ENCODE results near the gene AEN. TPM values are rescaled to one million over a fixed set of nuclear protein-coding genes. Genes with fewer than 3 reads are reported as not detected.

AEN gene
- total and polyA plus RNA-seq, 3 experiments from 2014 or later = 22.8 to 109 (median 109) TPM

- Mint-ChIP-seq H3K4me3 (no peak overlapping the region), H3K36me3 (peaks cover 0 to 6% (median 2%) of the 10 kb centered on the region in 3 donors), H3K9me3 (no peaks in the 10 kb centered on the region), H3K27ac (no peak overlapping the region), H3K27me3 (peaks cover 51 to 74% of the 10 kb centered on the region in 2 donors), H3K4me1 (peaks cover 3 to 18% (median 11%) of the 10 kb centered on the region in 3 donors)
- Histone ChIP-seq H3K4me1 (ENCODE audit: insufficient read depth, low read length) (peaks cover 12% of the 10 kb centered on the region), H3K27ac (ENCODE audit: low read depth, low read length) (no peak overlapping the region), H3K36me3 (ENCODE audit: insufficient read depth, low read length) (no peaks in the 10 kb centered on the region), H3K27me3 (ENCODE audit: insufficient read depth, low read length, poor library complexity, severe bottlenecking) (peaks cover 39% of the 10 kb centered on the region), H3K4me3 (ENCODE audit: low read length) (no peak overlapping the region), H3K9me3 (ENCODE audit: low read length) (no peaks in the 10 kb centered on the region)
- ChIA-PET CTCF (interaction anchor here (1.5 kb wide), 1 partner anchor 55 kb away, joined by 6 read pairs; no protein-coding TSS in a partner anchor), POLR2A (no interaction called here)
- no peak for DNase-seq
These were observed 11.6 kb upstream of the AEN start for GRCh38 chr15:88609344-88610090.

GRCh38 chr15:88610701-88611231, 10.4 kb upstream of the AEN start:
- H3K27me3 ChIP-seq (ENCODE audit: insufficient read depth, low read length, poor library complexity, severe bottlenecking) = peaks cover 27% of the 10 kb centered on the region
- no peak overlapping the region for H3K4me3 Mint-ChIP-seq
- H3K27ac ChIP-seq (ENCODE audit: low read depth, low read length) = no peak overlapping the region
- H3K9me3 ChIP-seq (ENCODE audit: low read length) = no peaks in the 10 kb centered on the region
- peaks cover 40 to 62% of the 10 kb centered on the region in 2 donors for H3K27me3 Mint-ChIP-seq
- H3K4me1 ChIP-seq (ENCODE audit: insufficient read depth, low read length) = peaks cover under 1% of the 10 kb centered on the region
- peaks cover 0 to 5% (median 2%) of the 10 kb centered on the region in 3 donors for H3K4me1 Mint-ChIP-seq
- POLR2A ChIA-PET = no interaction called here
- CTCF ChIA-PET = no interaction called here
- H3K9me3 Mint-ChIP-seq = no peaks in the 10 kb centered on the region
- no peak overlapping the region for H3K4me3 ChIP-seq (ENCODE audit: low read length)
- no peak overlapping the region for H3K27ac Mint-ChIP-seq
- H3K36me3 ChIP-seq (ENCODE audit: insufficient read depth, low read length) = no peaks in the 10 kb centered on the region
- no peak for DNase-seq
- peaks cover 0 to 6% (median 2%) of the 10 kb centered on the region in 3 donors for H3K36me3 Mint-ChIP-seq

GRCh38 chr15:88612186-88612796, 8.8 kb upstream of the AEN start:
- POLR2A ChIA-PET = no interaction called here

GRCh38 chr15:88613074-88613944, 7.8 kb upstream of the AEN start:
- ChIA-PET CTCF (interaction anchor here (0.7 to 1.5 kb wide), 3 partner anchors 11 to 85 kb away, joined by 3 to 4 read pairs (median 3); no protein-coding TSS in a partner anchor), POLR2A (no interaction called here)
- H3K4me1 Mint-ChIP-seq = no peaks in the 10 kb centered on the region
- DNase-seq = no peak
- Histone ChIP-seq H3K9me3 (ENCODE audit: low read length) (no peaks in the 10 kb centered on the region), H3K27me3 (ENCODE audit: insufficient read depth, low read length, poor library complexity, severe bottlenecking) (peaks cover 6% of the 10 kb centered on the region), H3K36me3 (ENCODE audit: insufficient read depth, low read length) (no peaks in the 10 kb centered on the region), H3K4me3 (ENCODE audit: low read length) (no peak overlapping the region), H3K27ac (ENCODE audit: low read depth, low read length) (no peak overlapping the region), H3K4me1 (ENCODE audit: insufficient read depth, low read length) (no peaks in the 10 kb centered on the region)
- H3K27me3 Mint-ChIP-seq = peaks cover 19 to 45% of the 10 kb centered on the region in 2 donors
- no peak overlapping the region for H3K27ac Mint-ChIP-seq
- peaks cover 0 to 6% (median under 1%) of the 10 kb centered on the region in 3 donors for H3K36me3 Mint-ChIP-seq
- no peaks in the 10 kb centered on the region for H3K9me3 Mint-ChIP-seq
- H3K4me3 Mint-ChIP-seq = no peak overlapping the region

More at GRCh38 chr15:88612186-88612796, 8.8 kb upstream of the AEN start:
- Histone ChIP-seq H3K9me3 (ENCODE audit: low read length) (no peaks in the 10 kb centered on the region), H3K4me1 (ENCODE audit: insufficient read depth, low read length) (no peaks in the 10 kb centered on the region), H3K27ac (ENCODE audit: low read depth, low read length) (no peak overlapping the region), H3K36me3 (ENCODE audit: insufficient read depth, low read length) (no peaks in the 10 kb centered on the region), H3K27me3 (ENCODE audit: insufficient read depth, low read length, poor library complexity, severe bottlenecking) (peaks cover 12% of the 10 kb centered on the region), H3K4me3 (ENCODE audit: low read length) (no peak overlapping the region)
- no peak for DNase-seq
- Mint-ChIP-seq H3K4me1 (no peaks in the 10 kb centered on the region), H3K36me3 (peaks cover 0 to 6% (median 2%) of the 10 kb centered on the region in 3 donors), H3K27ac (no peak overlapping the region), H3K4me3 (no peak overlapping the region), H3K9me3 (no peaks in the 10 kb centered on the region), H3K27me3 (peaks cover 25 to 47% of the 10 kb centered on the region in 2 donors)
- CTCF ChIA-PET = interaction anchor here (1.4 to 1.5 kb wide), 2 partner anchors 12 to 86 kb away, joined by 3 to 4 read pairs; no protein-coding TSS in a partner anchor

GRCh38 chr15:88615303-88616107, 5.6 kb upstream of the AEN start:
- H3K27ac Mint-ChIP-seq = peak overlapping the region in 1 of 8 donors; percentile 12
- H3K4me1 ChIP-seq (ENCODE audit: insufficient read depth, low read length) = no peaks in the 10 kb centered on the region
- DNase-seq = no peak
- peaks cover 14 to 29% of the 10 kb centered on the region in 2 donors for H3K27me3 Mint-ChIP-seq
- H3K4me1 Mint-ChIP-seq = no peaks in the 10 kb centered on the region
- no peak overlapping the region for H3K4me3 ChIP-seq (ENCODE audit: low read length)
- H3K27me3 ChIP-seq (ENCODE audit: insufficient read depth, low read length, poor library complexity, severe bottlenecking) = no peaks in the 10 kb centered on the region
- no peak overlapping the region for H3K4me3 Mint-ChIP-seq
- H3K9me3 ChIP-seq (ENCODE audit: low read length) = no peaks in the 10 kb centered on the region
- H3K9me3 Mint-ChIP-seq = no peaks in the 10 kb centered on the region
- H3K27ac ChIP-seq (ENCODE audit: low read depth, low read length) = no peak overlapping the region
- ChIA-PET CTCF (no interaction called here), POLR2A (no interaction called here)
- H3K36me3 ChIP-seq (ENCODE audit: insufficient read depth, low read length) = no peaks in the 10 kb centered on the region
- peaks cover 0 to 6% (median 0%) of the 10 kb centered on the region in 3 donors for H3K36me3 Mint-ChIP-seq

- CTCF ChIA-PET = no interaction called here
- Histone ChIP-seq H3K27ac (ENCODE audit: low read depth, low read length) (no peak overlapping the region), H3K4me1 (ENCODE audit: insufficient read depth, low read length) (peaks cover 4% of the 10 kb centered on the region), H3K36me3 (ENCODE audit: insufficient read depth, low read length) (no peaks in the 10 kb centered on the region), H3K9me3 (ENCODE audit: low read length) (no peaks in the 10 kb centered on the region), H3K4me3 (ENCODE audit: low read length) (no peak overlapping the region), H3K27me3 (ENCODE audit: insufficient read depth, low read length, poor library complexity, severe bottlenecking) (no peaks in the 10 kb centered on the region)
- H3K4me1 Mint-ChIP-seq = peaks cover 5 to 7% (median 5%) of the 10 kb centered on the region in 3 donors
- H3K36me3 Mint-ChIP-seq = peaks cover 0 to 6% (median 2%) of the 10 kb centered on the region in 3 donors
- H3K4me3 Mint-ChIP-seq = no peak overlapping the region
- DNase-seq = no peak
- H3K27ac Mint-ChIP-seq = no peak overlapping the region
- H3K9me3 Mint-ChIP-seq = no peaks in the 10 kb centered on the region
- H3K27me3 Mint-ChIP-seq = peaks cover 14 to 28% of the 10 kb centered on the region in 2 donors
- POLR2A ChIA-PET = no interaction called here
These were observed 4.9 kb upstream of the AEN start for GRCh38 chr15:88616240-88616639.

- POLR2A ChIA-PET = no interaction called here
- Mint-ChIP-seq H3K4me3 (no peak overlapping the region), H3K27ac (no peak overlapping the region), H3K27me3 (peaks cover 7 to 21% of the 10 kb centered on the region in 2 donors), H3K4me1 (peaks cover 12 to 15% (median 12%) of the 10 kb centered on the region in 3 donors), H3K9me3 (no peaks in the 10 kb centered on the region), H3K36me3 (peaks cover 0 to 8% (median 6%) of the 10 kb centered on the region in 3 donors)
- Histone ChIP-seq H3K4me1 (ENCODE audit: insufficient read depth, low read length) (peaks cover 4% of the 10 kb centered on the region), H3K9me3 (ENCODE audit: low read length) (no peaks in the 10 kb centered on the region), H3K36me3 (ENCODE audit: insufficient read depth, low read length) (no peaks in the 10 kb centered on the region), H3K4me3 (ENCODE audit: low read length) (no peak overlapping the region), H3K27me3 (ENCODE audit: insufficient read depth, low read length, poor library complexity, severe bottlenecking) (no peaks in the 10 kb centered on the region), H3K27ac (ENCODE audit: low read depth, low read length) (no peak overlapping the region)
- CTCF ChIA-PET = no interaction called here
- DNase-seq = no peak
These were observed 4.0 kb upstream of the AEN start for GRCh38 chr15:88617031-88617722.

All from CD8-positive, alpha-beta memory T cell (primary cell).